ENCODE data around the gene FUNDC2. TPM values are rescaled to one million over a fixed set of nuclear protein-coding genes. Genes with fewer than 3 reads are reported as not detected.

FUNDC2 gene
- total and polyA plus RNA-seq, 2 of the 4 experiments (the other 2 are of a cell fraction): 42.5 to 51.7 TPM

- WGBS, 2 experiments (ENCODE audit: extremely low coverage in 2 of 2, insufficient read length in 1 of 2): no CpG with 5 or more reads among the region's 5 CpGs
- Histone ChIP-seq H2AK9ac (replicated peaks; ENCODE audit: low read depth, low read length, poor library complexity) (no peak overlapping the region), H3K27me3 (ENCODE audit: control insufficient read depth, insufficient read depth, low read length) (no peaks in the 10 kb centered on the region), H3K4me1 (ENCODE audit: control insufficient read depth, insufficient read depth, low read length) (no peaks in the 10 kb centered on the region), H3K18ac (ENCODE audit: low read depth, low read length) (no peak overlapping the region), H2BK15ac (ENCODE audit: low read depth, low read length) (no peak overlapping the region), H3K23ac (ENCODE audit: low read depth, low read length) (no peak overlapping the region), H2AK5ac (ENCODE audit: low read depth, low read length) (no peak overlapping the region), H3K9me1 (ENCODE audit: insufficient read depth, low read length) (no peaks in the 10 kb centered on the region), H4K5ac (ENCODE audit: low read depth, low read length) (no peak overlapping the region), H3K4me2 (ENCODE audit: low read depth, low read length) (no peak overlapping the region), H3K56ac (ENCODE audit: extremely low read depth, insufficient read depth, low read length) (no peak overlapping the region), H4K20me1 (ENCODE audit: insufficient read depth, low read length) (no peaks in the 10 kb centered on the region), H3K79me1 (ENCODE audit: low read depth in 1 of 2, low read length in 2 of 2) (no peaks in the 10 kb centered on the region), H3K9me3 (ENCODE audit: control insufficient read depth, insufficient read depth, low read length) (no peaks in the 10 kb centered on the region), H2BK120ac (ENCODE audit: low read depth, low read length) (no peak overlapping the region), H3K4me3 (ENCODE audit: insufficient read depth, low read depth, low read length) (no peak overlapping the region), H2AFZ (replicated peaks; ENCODE audit: low read length, poor library complexity) (no peak overlapping the region), H3K9ac (ENCODE audit: low read depth, low read length) (no peak overlapping the region), H3K36me3 (ENCODE audit: control insufficient read depth, insufficient read depth, low read length) (no peaks in the 10 kb centered on the region), H2BK5ac (ENCODE audit: low read depth, low read length, poor library complexity, severe bottlenecking) (no peak overlapping the region), H2BK20ac (ENCODE audit: low read depth, low read length) (no peak overlapping the region), H3K27ac (ENCODE audit: insufficient read depth, low read length) (no peak overlapping the region), H3K14ac (replicated peaks; ENCODE audit: low read depth, low read length) (no peak overlapping the region), H4K8ac (ENCODE audit: low read depth in 2 of 2, low read length in 2 of 2) (no peak overlapping the region), H3K4ac (ENCODE audit: low read depth, low read length) (no peak overlapping the region), H4K91ac (ENCODE audit: insufficient read depth, low read depth, low read length) (no peak overlapping the region)
- TF ChIP-seq NFE2L2 (IDR thresholded peaks at IDR 0.05; ENCODE audit: low read depth, low read length) (no peak), BHLHE40 (IDR thresholded peaks at IDR 0.05; ENCODE audit: low read depth, low read length) (no peak), RCOR1 (IDR thresholded peaks at IDR 0.05; ENCODE audit: insufficient replicate concordance, low read length) (no peak), RAD21 (IDR thresholded peaks at IDR 0.05; ENCODE audit: low read length) (no peak), USF2 (IDR thresholded peaks at IDR 0.05; ENCODE audit: low read depth, low read length) (no peak), SMC3 (IDR thresholded peaks at IDR 0.05; ENCODE audit: low read depth, low read length) (no peak), CHD1 (IDR thresholded peaks at IDR 0.05; ENCODE audit: low read depth, low read length) (no peak), CTCF (conservative IDR thresholded peaks at IDR 0.05; ENCODE audit: low read depth, low read length) (no peak), MAFK (IDR thresholded peaks at IDR 0.05; ENCODE audit: low read depth, low read length) (no peak), MXI1 (IDR thresholded peaks at IDR 0.05; ENCODE audit: borderline replicate concordance, low read depth, low read length) (no peak), RFX5 (IDR thresholded peaks at IDR 0.05; ENCODE audit: low read depth, low read length) (no peak), POLR2A (IDR thresholded peaks at IDR 0.05; ENCODE audit: low read depth, low read length) (no peak), CEBPB (IDR thresholded peaks at IDR 0.05; ENCODE audit: low read depth, low read length) (no peak), ELK1 (IDR thresholded peaks at IDR 0.05; ENCODE audit: borderline replicate concordance, low read depth, low read length) (no peak), MAZ (IDR thresholded peaks at IDR 0.05; ENCODE audit: borderline replicate concordance, low read depth, low read length) (no peak), FOS (IDR thresholded peaks at IDR 0.05; ENCODE audit: low read depth, low read length) (no peak)
- no peak for DNase-seq
- CTCF ChIA-PET: no interaction called here
- dilution Hi-C loops (cut with HindIII; ENCODE audit: low sequenced_read_pairs, unreplicated experiment): no loop called here
- POLR2A ChIA-PET (ENCODE audit: unreplicated experiment): no interaction called here
- ATAC-seq (ENCODE audit: low read depth): no peak
- no TSS peak for BruUV-seq (replicated peaks)
- intact Hi-C loops (cut with micrococcal nuclease): no loop called here
- in situ Hi-C loops (cut with MboI; ENCODE audit: low sequenced_read_pairs): no loop called here
Observed at GRCh38 chrX:155046811-155047528, 20.3 kb downstream of the FUNDC2 start.

Measured in IMR-90 (cell line).